VCaP (cell line): Measurements from ENCODE around the gene TMBIM6.

Experiments used
- H3K27ac ChIP-seq: fragments of 450-650 bp; 2 replicates; pipeline ENCODE4 v1.5.1; 2017
- TF ChIP-seq, protein P1 (sequence below): fragments of 450-650 bp; conservative IDR thresholded peaks from 2 replicates; pipeline ENCODE4 v1.5.1; 2017; ENCODE audit warnings: mild to moderate bottlenecking, moderate library complexity

Gene TMBIM6

DNA sequence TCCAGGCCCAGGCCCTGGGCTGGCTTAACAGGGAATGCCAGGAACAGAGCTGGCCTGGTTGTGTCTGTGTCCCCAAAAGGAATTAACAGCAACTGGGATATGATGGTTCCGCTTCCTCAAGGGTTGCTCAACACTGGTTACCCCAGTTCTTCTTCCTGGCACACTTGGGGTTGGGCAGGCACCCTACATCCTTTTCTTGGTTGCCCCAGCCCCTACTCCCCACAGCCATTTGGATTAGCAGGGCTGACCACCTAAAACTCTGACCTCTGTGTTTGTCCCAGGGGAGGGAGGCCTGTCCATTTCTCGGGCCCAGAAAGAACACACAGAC, 56.1 kb downstream of the TMBIM6 start:
- TF ChIP-seq, protein P1, sequence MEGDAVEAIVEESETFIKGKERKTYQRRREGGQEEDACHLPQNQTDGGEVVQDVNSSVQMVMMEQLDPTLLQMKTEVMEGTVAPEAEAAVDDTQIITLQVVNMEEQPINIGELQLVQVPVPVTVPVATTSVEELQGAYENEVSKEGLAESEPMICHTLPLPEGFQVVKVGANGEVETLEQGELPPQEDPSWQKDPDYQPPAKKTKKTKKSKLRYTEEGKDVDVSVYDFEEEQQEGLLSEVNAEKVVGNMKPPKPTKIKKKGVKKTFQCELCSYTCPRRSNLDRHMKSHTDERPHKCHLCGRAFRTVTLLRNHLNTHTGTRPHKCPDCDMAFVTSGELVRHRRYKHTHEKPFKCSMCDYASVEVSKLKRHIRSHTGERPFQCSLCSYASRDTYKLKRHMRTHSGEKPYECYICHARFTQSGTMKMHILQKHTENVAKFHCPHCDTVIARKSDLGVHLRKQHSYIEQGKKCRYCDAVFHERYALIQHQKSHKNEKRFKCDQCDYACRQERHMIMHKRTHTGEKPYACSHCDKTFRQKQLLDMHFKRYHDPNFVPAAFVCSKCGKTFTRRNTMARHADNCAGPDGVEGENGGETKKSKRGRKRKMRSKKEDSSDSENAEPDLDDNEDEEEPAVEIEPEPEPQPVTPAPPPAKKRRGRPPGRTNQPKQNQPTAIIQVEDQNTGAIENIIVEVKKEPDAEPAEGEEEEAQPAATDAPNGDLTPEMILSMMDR = no peak
- H3K27ac ChIP-seq = no peak overlapping the region

DNA sequence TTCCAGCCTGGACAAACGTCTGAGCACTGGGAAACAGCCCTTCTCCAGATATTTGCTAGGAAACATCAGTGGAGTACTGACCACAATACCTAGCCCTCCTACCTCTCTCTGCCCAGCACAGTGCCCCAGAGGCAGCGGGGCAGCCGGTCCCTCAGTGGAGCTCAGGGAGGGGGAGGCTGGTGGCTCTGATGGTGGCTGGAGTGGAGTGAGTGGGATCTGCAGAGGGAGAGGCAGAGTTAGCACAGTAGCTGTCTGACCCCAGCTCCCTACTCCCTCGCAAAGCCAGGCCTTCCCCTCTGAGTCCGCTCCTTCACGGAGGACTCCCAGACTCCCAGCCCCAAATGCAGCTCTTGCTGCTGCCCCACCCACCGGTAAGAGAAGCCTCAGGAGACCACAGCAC, 56.9 kb downstream of the TMBIM6 start:
- no peak overlapping the region for H3K27ac ChIP-seq
- TF ChIP-seq, protein P1 = no peak

DNA sequence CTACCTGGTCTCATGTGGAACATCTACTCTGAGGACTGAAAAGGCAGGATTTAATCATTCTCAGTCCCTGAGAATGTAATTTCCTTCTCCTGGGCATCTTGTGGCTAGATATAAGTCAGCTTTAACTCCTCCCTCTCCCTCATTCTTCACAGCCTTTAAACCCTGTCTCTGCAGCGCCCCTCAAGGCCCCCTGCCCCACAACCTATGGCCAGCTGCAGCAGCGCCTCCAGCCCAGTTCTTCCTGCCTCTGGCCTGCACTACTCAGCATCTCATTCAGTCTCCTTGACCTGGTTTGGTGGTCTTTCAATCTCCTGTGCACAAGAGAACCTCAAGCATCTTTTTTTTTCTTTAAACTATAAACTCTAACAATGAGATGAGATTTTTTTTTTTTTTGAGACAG, 57.6 kb downstream of the TMBIM6 start:
- H3K27ac ChIP-seq = no peak overlapping the region
- TF ChIP-seq, protein P1 = no peak

DNA sequence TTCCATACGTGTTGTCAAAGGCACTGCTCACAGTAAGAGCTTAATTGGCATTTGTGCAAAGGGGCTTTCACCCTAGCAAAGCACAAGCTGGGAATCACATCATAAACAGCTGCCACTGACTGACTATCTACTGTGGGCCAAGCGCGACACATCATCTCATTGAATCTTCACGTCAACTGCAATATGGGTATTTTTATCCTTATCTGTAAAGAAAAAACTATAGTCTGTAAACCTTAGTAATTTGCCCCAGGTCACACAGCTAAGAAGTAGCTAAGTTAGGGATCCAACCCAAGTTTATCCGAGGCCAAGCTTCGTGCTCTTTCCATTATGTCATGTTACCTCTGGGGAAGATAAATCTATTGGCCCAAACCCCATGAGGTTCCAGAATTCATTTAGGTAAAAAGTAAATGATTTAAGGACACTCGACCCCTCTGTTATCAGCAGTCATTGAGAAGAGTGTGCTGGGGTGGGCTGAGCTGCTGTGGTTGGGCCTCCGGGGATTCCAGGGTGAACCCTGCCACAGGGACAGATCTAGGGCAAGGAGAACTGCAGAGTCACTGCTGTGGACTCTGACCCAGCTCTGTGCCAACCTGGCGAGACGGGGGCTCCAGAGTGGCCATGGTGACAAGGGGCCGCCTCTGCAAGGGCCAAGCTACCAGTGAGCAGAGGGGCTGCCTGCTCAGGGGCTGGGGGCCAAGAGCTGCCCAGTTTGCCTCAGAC, 59.2 kb downstream of the TMBIM6 start:
- H3K27ac ChIP-seq = no peak overlapping the region
- TF ChIP-seq, protein P1 = no peak

DNA sequence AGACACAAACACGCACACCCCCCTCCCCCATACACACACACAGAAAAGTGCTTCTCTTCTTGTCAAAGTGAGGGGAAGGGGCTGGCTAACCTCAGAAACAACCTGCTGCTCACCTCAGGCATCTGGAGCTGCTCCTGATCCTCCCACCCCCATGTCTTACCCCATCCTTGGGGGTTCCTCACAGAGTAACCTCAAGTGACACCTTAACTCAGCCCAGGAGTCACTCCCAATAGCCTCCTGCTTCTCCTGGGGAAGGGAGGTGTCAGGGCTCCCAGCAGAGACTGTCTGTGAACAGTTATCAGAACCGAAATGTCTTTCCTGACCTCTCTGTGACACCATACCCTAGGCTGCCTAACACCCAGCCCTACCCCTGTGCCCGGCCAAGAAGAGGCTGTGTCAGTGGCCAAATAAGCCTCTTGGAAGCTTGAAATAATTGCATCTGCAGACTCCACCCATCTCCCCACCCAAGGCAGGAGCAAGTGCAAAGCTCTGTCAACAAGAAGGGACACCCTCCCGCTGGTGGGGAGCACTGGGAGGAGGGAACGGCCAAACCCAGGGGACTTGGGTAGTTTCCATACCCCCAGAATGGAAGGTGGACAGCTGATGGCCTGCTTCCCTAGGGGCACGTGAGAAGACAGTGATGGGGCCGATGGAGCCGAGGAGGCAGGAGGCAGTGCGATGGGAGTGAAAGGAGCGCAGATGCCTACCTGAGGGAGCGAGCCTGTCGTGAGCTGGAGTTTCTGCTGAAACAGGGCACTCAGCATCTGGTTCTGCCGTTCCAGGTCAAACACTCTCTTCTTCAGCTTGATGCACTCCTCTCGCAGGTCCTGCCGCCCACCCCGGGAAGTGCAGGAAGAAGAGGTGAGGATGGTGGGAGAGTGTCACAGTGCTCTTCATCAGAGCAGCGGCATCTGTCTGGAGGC, 60.0 kb downstream of the TMBIM6 start:
- H3K27ac ChIP-seq = no peak overlapping the region
- TF ChIP-seq, protein P1 = no peak

DNA sequence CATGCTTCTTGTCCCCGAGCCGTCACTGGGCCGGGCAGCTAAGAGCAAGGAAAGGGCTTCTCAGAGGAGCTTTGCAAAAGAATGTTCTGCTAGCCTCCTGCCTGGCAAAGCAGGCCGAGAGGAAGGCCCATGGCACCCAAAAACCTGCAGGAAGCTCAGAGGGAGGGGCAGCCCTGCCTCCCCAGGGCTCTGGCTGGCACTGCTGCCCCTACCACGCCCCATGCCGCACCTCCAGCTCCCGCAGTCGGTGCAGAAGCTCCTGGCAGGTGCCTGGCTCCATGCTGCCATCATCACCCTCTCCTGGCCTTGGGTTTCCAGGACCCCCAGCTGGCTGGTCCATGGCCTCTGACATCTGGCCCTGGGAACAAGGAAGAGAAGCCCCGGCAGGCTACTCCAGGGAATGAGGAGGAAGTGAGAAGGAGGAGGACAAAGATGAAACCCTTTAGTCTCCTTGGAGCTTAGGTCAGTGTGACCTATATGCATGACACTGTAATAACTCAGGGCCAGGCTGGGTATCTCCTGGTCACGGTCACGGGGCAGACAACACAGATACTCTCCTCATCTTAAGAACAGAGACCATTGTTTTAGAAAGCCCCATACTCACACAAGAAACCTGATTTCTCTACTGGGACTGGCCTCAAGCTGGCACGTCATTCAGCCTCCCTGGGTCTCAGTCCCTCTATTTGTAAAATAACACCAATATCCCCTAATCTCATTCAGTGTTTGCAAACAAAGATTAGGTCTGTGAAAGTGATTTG, 62.5 kb downstream of the TMBIM6 start:
- no peak overlapping the region for H3K27ac ChIP-seq
- TF ChIP-seq, protein P1 = no peak

DNA sequence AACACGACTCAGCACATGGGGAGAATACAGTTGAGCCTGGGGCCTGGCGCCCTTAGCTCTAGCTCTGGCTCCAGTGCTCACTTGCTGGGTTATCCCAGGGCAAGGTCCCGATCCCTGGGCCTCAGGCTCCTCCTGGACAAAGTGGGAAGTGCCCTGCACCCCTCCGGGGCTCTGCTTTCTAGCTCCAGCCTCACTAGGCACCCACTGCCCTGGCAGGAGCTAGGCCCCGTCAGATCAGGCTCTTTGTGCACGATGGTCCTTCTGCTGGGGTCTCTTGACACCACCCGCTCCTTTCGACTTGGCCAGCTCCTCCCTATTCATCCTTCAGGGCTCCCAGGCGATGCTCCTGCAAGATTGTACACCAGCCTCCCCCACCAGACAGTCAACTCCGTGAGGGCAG, 63.5 kb downstream of the TMBIM6 start:
- no peak overlapping the region for H3K27ac ChIP-seq
- TF ChIP-seq, protein P1 = no peak
